Kidney epithelial cell (primary cell): Measurements from ENCODE around the gene FANCC. TPM values are rescaled to one million over a fixed set of nuclear protein-coding genes. Genes with fewer than 3 reads are reported as not detected.

Source experiments
- DNase-seq: peaks from one replicate; pipeline ENCODE4 v3.0.0-alpha.2; 2010; ENCODE audit warnings: low read depth
- H3K27me3 ChIP-seq: 2 replicates; pipeline ENCODE4 v1.6.0; 2011; ENCODE audit warnings: low read length; ENCODE audit not compliant: control insufficient read depth, insufficient read depth
- H3K36me3 ChIP-seq: 2 replicates; pipeline ENCODE4 v1.5.1; 2011; ENCODE audit warnings: low read length; ENCODE audit not compliant: control insufficient read depth, insufficient read depth
- H3K4me3 ChIP-seq: 2 replicates; pipeline ENCODE4 v1.5.1; 2011; ENCODE audit warnings: low read depth, mild to moderate bottlenecking, control low read depth, low read length
- CTCF ChIP-seq: IDR thresholded peaks from 2 replicates; pipeline ENCODE4 v1.5.1; 2011; ENCODE audit warnings: mild to moderate bottlenecking, moderate library complexity, low read length, control low read depth, inconsistent platforms; ENCODE audit not compliant: insufficient read depth, poor library complexity, severe bottlenecking
- total RNA-seq: library from RNA; depleted of rRNA; stranded (reverse); fragments of >200 nt; gene quantifications from 2 replicates; pipeline ENCODE4 v1.2.3, GENCODE V29; 2015

Gene FANCC
- total RNA-seq, 1 donor from 2014 or later = 6.1 TPM

GRCh38 chr9:95171001-95171400 lies 146.5 kb downstream of the FANCC start:
- no peak for TF ChIP-seq CTCF
- Histone ChIP-seq H3K27me3 (no peaks in the 10 kb centered on the region), H3K4me3 (no peak overlapping the region), H3K36me3 (no peaks in the 10 kb centered on the region)
- DNase-seq = no peak

- Histone ChIP-seq H3K36me3 (no peaks in the 10 kb centered on the region), H3K27me3 (no peaks in the 10 kb centered on the region), H3K4me3 (no peak overlapping the region)
- DNase-seq = peak; percentile 63
- peak; percentile 84 for TF ChIP-seq CTCF
These were observed 149.5 kb downstream of the FANCC start for GRCh38 chr9:95167998-95168397.

GRCh38 chr9:95165004-95165403 lies 152.5 kb downstream of the FANCC start:
- Histone ChIP-seq H3K27me3 (no peaks in the 10 kb centered on the region), H3K36me3 (no peaks in the 10 kb centered on the region), H3K4me3 (no peak overlapping the region)
- TF ChIP-seq CTCF = no peak
- DNase-seq = no peak

- no peak for DNase-seq
These were observed 159.9 kb downstream of the FANCC start for GRCh38 chr9:95157481-95158151.

GRCh38 chr9:95156074-95156473 lies 161.4 kb downstream of the FANCC start:
- Histone ChIP-seq H3K27me3 (no peaks in the 10 kb centered on the region), H3K36me3 (no peaks in the 10 kb centered on the region), H3K4me3 (no peak overlapping the region)
- no peak for DNase-seq
- TF ChIP-seq CTCF = no peak

More at GRCh38 chr9:95157481-95158151, 159.9 kb downstream of the FANCC start:
- TF ChIP-seq CTCF = no peak
- no peak overlapping the region for H3K4me3 ChIP-seq
- no peaks in the 10 kb centered on the region for H3K36me3 ChIP-seq
- no peaks in the 10 kb centered on the region for H3K27me3 ChIP-seq

- DNase-seq = no peak
These were observed 162.3 kb downstream of the FANCC start for GRCh38 chr9:95155220-95155619.

More at GRCh38 chr9:95155220-95155619, 162.3 kb downstream of the FANCC start:
- H3K36me3 ChIP-seq = no peaks in the 10 kb centered on the region
- no peaks in the 10 kb centered on the region for H3K27me3 ChIP-seq
- H3K4me3 ChIP-seq = no peak overlapping the region
- no peak for TF ChIP-seq CTCF
